Airway epithelial cell (primary cell): ENCODE measurements around the gene TNFSF15. TPM values are rescaled to one million over a fixed set of nuclear protein-coding genes. Genes with fewer than 3 reads are reported as not detected.

ENCODE experiments used
- total RNA-seq: library from RNA; depleted of rRNA; stranded (reverse); fragments of >200 nt; gene quantifications from 2 replicates; pipeline ENCODE4 v1.2.3, GENCODE V29; 2015

Gene TNFSF15
- total RNA-seq = 0.28 and 0.42 TPM in 2 replicates

DNA sequence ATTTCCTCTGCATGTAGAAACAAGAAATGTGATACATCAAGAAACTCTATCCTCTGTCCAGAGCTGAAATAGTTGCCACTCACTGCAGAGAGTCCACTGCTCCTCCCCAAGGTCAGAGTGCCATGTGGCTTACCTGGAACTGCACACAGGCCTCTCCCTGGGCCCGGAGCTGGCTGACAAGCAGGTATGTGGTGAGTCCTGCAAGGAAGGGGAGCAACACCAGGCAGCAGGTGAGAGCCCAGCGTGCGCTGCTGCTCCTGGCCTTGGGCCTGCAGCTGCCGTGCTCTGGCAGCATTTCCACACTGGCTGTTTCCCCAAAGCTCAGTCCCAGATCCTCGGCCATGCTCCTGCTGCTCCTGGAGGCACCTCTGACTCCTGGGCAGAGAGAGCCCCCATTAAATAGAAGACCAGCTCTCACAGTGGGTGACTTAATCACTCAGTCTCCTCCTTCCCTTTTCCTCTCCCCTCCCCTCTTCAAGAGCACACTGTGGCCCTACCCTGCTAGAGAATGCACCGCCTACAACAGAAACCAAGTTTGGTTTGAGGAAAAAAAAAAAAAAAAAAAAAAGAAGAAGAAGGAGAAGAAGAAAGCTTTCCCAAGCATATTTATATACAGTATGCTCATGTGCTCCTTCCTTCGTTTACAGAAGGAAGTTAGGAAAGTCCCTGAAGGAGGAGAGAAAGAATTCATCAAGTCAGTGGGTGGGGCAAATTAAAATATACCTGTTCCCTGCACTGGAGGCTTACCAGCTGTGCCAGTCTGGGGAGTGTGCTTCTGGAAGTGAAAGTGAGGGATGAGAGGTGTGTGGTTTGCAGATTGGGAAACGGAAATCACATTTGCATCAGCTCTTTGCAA is at the start of gene TNFSF15:
Gene TNFSF15, minus strand, starts transcription at position 370 of the 856 bp plus-strand sequence. Its CDS starts 27 bp downstream, at position 343.

Other genes starting within 250 kb of the TNFSF15 start
- 167 and 174 TPM in 2 replicates for gene ATP6V1G1, start 218.3 kb downstream of the TNFSF15 start, total RNA-seq
- 2.2 and 7.5 TPM in 2 replicates for gene TMEM268, start 194.7 kb downstream of the TNFSF15 start, total RNA-seq
- not detected in 2 replicates for gene TEX53, start 148.2 kb downstream of the TNFSF15 start, total RNA-seq
- not detected in 2 replicates for gene TEX48, start 123.8 kb downstream of the TNFSF15 start, total RNA-seq
- gene TNFSF8, start 124.6 kb upstream of the TNFSF15 start, total RNA-seq = not detected in 2 replicates